Body of pancreas (tissue), 4 donors: ENCODE results near the gene RMI2.

Experiments used
- POLR2A ChIP-seq, 3 donors: fragments of 450-650 bp; IDR thresholded peaks; one replicate each; pipeline ENCODE4 v1.6.1; 2016; ENCODE audit warnings: antibody characterized with exemption in 3 of 3, mild to moderate bottlenecking in 2 of 3
- TF ChIP-seq, protein P1 (sequence below), 7 experiments: fragments of 450-650 bp in 4 of 7; fragments of 200-600 bp in 3 of 7; sonication (generic) in 3 of 7; IDR thresholded peaks; one replicate each; pipeline ENCODE4 v1.5.1; 2016 to 2019; ENCODE audit warnings: antibody characterized with exemption in 7 of 7

DNA sequence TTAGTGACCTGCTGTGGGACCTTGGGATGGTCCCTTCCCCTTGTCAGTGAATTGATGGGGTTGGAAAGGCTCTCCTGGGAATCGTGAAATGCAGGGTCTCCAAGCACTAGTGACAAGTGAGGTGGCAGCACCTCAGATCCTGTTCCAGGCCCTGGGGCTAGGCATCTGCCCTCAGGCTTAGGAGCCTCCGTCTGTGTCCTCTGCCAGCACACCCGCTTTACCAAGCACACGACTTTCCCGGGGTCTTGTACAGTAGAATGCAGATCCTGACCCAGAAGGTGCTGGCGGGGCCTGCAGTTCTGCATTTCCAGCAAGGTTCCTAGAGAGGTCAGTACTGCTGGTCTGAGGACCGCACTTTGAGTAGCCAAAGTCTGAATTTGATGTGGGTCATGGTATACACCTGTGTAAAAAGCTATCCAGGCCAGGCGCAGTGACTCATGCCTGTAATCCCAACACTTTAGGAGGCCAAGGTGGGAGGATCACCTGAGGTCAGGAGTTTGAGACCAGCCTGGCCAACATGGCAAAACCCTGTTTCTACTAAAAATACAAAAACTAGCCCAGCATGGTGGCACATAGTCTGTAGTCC lies 30.9 kb upstream of the RMI2 start:
- TF ChIP-seq, protein P1, sequence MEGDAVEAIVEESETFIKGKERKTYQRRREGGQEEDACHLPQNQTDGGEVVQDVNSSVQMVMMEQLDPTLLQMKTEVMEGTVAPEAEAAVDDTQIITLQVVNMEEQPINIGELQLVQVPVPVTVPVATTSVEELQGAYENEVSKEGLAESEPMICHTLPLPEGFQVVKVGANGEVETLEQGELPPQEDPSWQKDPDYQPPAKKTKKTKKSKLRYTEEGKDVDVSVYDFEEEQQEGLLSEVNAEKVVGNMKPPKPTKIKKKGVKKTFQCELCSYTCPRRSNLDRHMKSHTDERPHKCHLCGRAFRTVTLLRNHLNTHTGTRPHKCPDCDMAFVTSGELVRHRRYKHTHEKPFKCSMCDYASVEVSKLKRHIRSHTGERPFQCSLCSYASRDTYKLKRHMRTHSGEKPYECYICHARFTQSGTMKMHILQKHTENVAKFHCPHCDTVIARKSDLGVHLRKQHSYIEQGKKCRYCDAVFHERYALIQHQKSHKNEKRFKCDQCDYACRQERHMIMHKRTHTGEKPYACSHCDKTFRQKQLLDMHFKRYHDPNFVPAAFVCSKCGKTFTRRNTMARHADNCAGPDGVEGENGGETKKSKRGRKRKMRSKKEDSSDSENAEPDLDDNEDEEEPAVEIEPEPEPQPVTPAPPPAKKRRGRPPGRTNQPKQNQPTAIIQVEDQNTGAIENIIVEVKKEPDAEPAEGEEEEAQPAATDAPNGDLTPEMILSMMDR (IDR thresholded peaks at IDR 0.05): no peak
- TF ChIP-seq POLR2A (IDR thresholded peaks at IDR 0.05): no peak
